ENCODE measurements around the gene IYD.

- TF ChIP-seq EZH2phosphoT487 (IDR thresholded peaks at IDR 0.05; ENCODE audit: borderline replicate concordance, low read depth) (no peak), CTCF (IDR thresholded peaks at IDR 0.05) (no peak), MXI1 (IDR thresholded peaks at IDR 0.05; ENCODE audit: low read depth, low read length) (no peak), EP300 (IDR thresholded peaks at IDR 0.05; ENCODE audit: borderline replicate concordance in 1 of 2, low read depth in 1 of 2, low read length in 1 of 2) (no peak), POLR2AphosphoS5 (IDR thresholded peaks at IDR 0.05; ENCODE audit: low read depth, low read length) (no peak), TAF1 (IDR thresholded peaks at IDR 0.05; ENCODE audit: borderline replicate concordance, low read depth, low read length) (no peak), JUND (IDR thresholded peaks at IDR 0.05) (no peak), FOXM1 (IDR thresholded peaks at IDR 0.05; ENCODE audit: low read depth) (no peak), REST (IDR thresholded peaks at IDR 0.05; ENCODE audit: low read depth, low read length) (no peak), MAX (IDR thresholded peaks at IDR 0.05; ENCODE audit: low read depth) (no peak), IRF3 (IDR thresholded peaks at IDR 0.05; ENCODE audit: low read depth, low read length) (no peak), RAD21 (IDR thresholded peaks at IDR 0.05; ENCODE audit: low read length) (no peak), YY1 (IDR thresholded peaks at IDR 0.05; ENCODE audit: low read depth) (no peak), TCF12 (IDR thresholded peaks at IDR 0.05) (no peak)
Observed at GRCh38 chr6:150410906-150411305, 42.1 kb downstream of the IYD start.
